ENCODE measurements around the gene SLBP.

Gene SLBP

GRCh38 chr4:1656986-1657385 is 55.1 kb downstream of the SLBP start:
- H3K4me3 ChIP-seq (ENCODE audit: insufficient read depth in 1 of 2, low read depth in 1 of 2, low read length in 2 of 2): no peak overlapping the region
- H2BK12ac ChIP-seq (ENCODE audit: low read length in 2 of 2): no peak overlapping the region
- peaks cover 6% of the 10 kb centered on the region for H3K79me1 ChIP-seq (replicated peaks; ENCODE audit: low read length, poor library complexity, severe bottlenecking)
- no peak overlapping the region for H4K91ac ChIP-seq (ENCODE audit: low read length)
- DNase-seq: no peak
- H4K8ac ChIP-seq (ENCODE audit: low read length): no peak overlapping the region
- no peak overlapping the region for H2BK120ac ChIP-seq (ENCODE audit: low read depth, low read length)
- H3K9ac ChIP-seq (ENCODE audit: low read length): no peak overlapping the region
- 91% methylated on average over 19 of the region's 19 CpGs for WGBS
- no peak overlapping the region for H3K27ac ChIP-seq (ENCODE audit: low read length, poor library complexity, severe bottlenecking)
- no peak overlapping the region for H3K4ac ChIP-seq (ENCODE audit: low read depth in 1 of 2, low read length in 2 of 2)
- no peak overlapping the region for H3K18ac ChIP-seq (ENCODE audit: low read depth in 1 of 2, low read length in 2 of 2)
- H3K23ac ChIP-seq (ENCODE audit: low read length in 2 of 2): no peak overlapping the region
- no peaks in the 10 kb centered on the region for H3K9me3 ChIP-seq (ENCODE audit: control insufficient read depth, low read length)
- no peak overlapping the region for H3K14ac ChIP-seq (ENCODE audit: low read length in 2 of 2)
- H2BK15ac ChIP-seq (ENCODE audit: low read depth, poor library complexity, severe bottlenecking): peak overlapping the region; percentile 68
- H2AFZ ChIP-seq (ENCODE audit: low read depth, low read length): no peak overlapping the region
- H3K4me1 ChIP-seq (ENCODE audit: control insufficient read depth, insufficient read depth, low read depth, low read length): peaks cover 11% of the 10 kb centered on the region
- H2BK5ac ChIP-seq (ENCODE audit: low read depth, low read length, poor library complexity, severe bottlenecking): no peak overlapping the region
- H3K36me3 ChIP-seq (ENCODE audit: control insufficient read depth in 1 of 2, insufficient read depth in 2 of 2, low read depth in 1 of 2, low read length in 2 of 2): peaks cover 0 to 48% of the 10 kb centered on the region in 2 experiments
- no peaks in the 10 kb centered on the region for H3K27me3 ChIP-seq (ENCODE audit: control insufficient read depth in 1 of 2, insufficient read depth in 1 of 2, low read length in 2 of 2)
- no peak overlapping the region for H3K4me2 ChIP-seq (ENCODE audit: low read length, poor library complexity, severe bottlenecking)
- H2AK5ac ChIP-seq (ENCODE audit: low read length, severe bottlenecking): no peak overlapping the region

DNA sequence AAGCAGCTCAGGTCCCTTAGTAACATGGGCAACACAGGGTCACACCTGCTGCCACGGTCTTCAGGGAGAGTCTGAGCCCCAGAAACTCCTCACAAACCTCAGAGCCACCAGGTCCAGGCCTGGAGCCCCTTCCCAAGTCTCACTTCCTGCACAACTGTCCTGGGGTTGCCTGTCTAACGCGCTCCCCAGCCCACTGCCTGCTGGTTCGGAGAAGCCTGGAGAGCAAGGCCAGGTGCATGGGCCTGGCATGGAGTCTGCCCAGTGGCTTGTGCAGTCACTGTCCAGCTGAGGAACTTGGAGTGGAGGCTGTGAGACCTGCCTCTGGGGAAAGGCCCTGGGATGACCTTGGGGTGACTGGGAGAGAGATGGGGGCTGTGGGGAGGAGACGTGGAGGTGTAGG is 56.0 kb downstream of the SLBP start:
- Histone ChIP-seq H4K8ac (ENCODE audit: low read length) (no peak overlapping the region), H3K23ac (ENCODE audit: low read length in 2 of 2) (no peak overlapping the region), H4K91ac (ENCODE audit: low read length) (no peak overlapping the region), H3K9me3 (ENCODE audit: control insufficient read depth, low read length) (no peaks in the 10 kb centered on the region), H3K4me3 (ENCODE audit: insufficient read depth in 1 of 2, low read depth in 1 of 2, low read length in 2 of 2) (no peak overlapping the region), H2BK12ac (ENCODE audit: low read length in 2 of 2) (no peak overlapping the region), H2BK120ac (ENCODE audit: low read depth, low read length) (no peak overlapping the region), H3K14ac (ENCODE audit: low read length in 2 of 2) (no peak overlapping the region), H2AFZ (ENCODE audit: low read depth, low read length) (no peak overlapping the region), H3K4me2 (ENCODE audit: low read length, poor library complexity, severe bottlenecking) (no peak overlapping the region), H3K18ac (ENCODE audit: low read depth in 1 of 2, low read length in 2 of 2) (no peak overlapping the region), H3K4ac (ENCODE audit: low read depth in 1 of 2, low read length in 2 of 2) (no peak overlapping the region), H3K27ac (ENCODE audit: low read length, poor library complexity, severe bottlenecking) (no peak overlapping the region), H3K36me3 (ENCODE audit: control insufficient read depth in 1 of 2, insufficient read depth in 2 of 2, low read depth in 1 of 2, low read length in 2 of 2) (peaks cover 0 to 48% of the 10 kb centered on the region in 2 experiments), H2BK5ac (ENCODE audit: low read depth, low read length, poor library complexity, severe bottlenecking) (no peak overlapping the region), H3K27me3 (ENCODE audit: control insufficient read depth in 1 of 2, insufficient read depth in 1 of 2, low read length in 2 of 2) (no peaks in the 10 kb centered on the region), H2BK15ac (ENCODE audit: low read depth, poor library complexity, severe bottlenecking) (no peak overlapping the region), H3K79me1 (replicated peaks; ENCODE audit: low read length, poor library complexity, severe bottlenecking) (peaks cover 6% of the 10 kb centered on the region), H3K4me1 (ENCODE audit: control insufficient read depth, insufficient read depth, low read depth, low read length) (peaks cover 11% of the 10 kb centered on the region), H2AK5ac (ENCODE audit: low read length, severe bottlenecking) (no peak overlapping the region), H3K9ac (ENCODE audit: low read length) (no peak overlapping the region)
- WGBS: 93% methylated on average over 5 of the region's 5 CpGs
- no peak for DNase-seq

DNA sequence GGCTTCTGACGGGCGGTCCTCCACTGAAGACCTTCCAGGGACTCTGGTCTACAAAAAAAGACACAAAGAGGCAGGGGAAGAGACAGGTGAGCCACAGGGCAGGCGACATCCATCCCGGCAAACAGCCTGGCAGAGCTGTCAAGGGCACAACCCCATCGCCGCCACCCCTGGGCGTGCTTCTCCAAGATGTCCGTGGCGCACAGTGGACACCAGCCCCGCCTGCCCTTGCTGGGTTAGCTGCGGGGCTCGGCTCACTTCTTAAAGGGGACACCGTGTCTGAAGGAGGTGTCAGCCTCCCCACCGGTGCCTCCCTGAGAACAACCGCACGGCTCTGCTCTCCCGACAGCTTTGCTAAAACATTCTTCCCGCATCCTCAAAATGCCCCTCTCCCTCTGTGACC is 56.4 kb downstream of the SLBP start:
- Histone ChIP-seq H3K14ac (ENCODE audit: low read length in 2 of 2) (no peak overlapping the region), H2AFZ (ENCODE audit: low read depth, low read length) (no peak overlapping the region), H3K4me3 (ENCODE audit: insufficient read depth in 1 of 2, low read depth in 1 of 2, low read length in 2 of 2) (no peak overlapping the region), H4K8ac (ENCODE audit: low read length) (no peak overlapping the region), H3K27me3 (ENCODE audit: control insufficient read depth in 1 of 2, insufficient read depth in 1 of 2, low read length in 2 of 2) (no peaks in the 10 kb centered on the region), H2BK12ac (ENCODE audit: low read length in 2 of 2) (no peak overlapping the region), H3K4ac (ENCODE audit: low read depth in 1 of 2, low read length in 2 of 2) (no peak overlapping the region), H4K91ac (ENCODE audit: low read length) (no peak overlapping the region), H2AK5ac (ENCODE audit: low read length, severe bottlenecking) (no peak overlapping the region), H3K23ac (ENCODE audit: low read length in 2 of 2) (no peak overlapping the region), H2BK5ac (ENCODE audit: low read depth, low read length, poor library complexity, severe bottlenecking) (no peak overlapping the region), H3K4me1 (ENCODE audit: control insufficient read depth, insufficient read depth, low read depth, low read length) (peaks cover 11% of the 10 kb centered on the region), H3K9me3 (ENCODE audit: control insufficient read depth, low read length) (no peaks in the 10 kb centered on the region), H3K79me1 (replicated peaks; ENCODE audit: low read length, poor library complexity, severe bottlenecking) (peaks cover 3% of the 10 kb centered on the region), H3K4me2 (ENCODE audit: low read length, poor library complexity, severe bottlenecking) (no peak overlapping the region), H3K9ac (ENCODE audit: low read length) (no peak overlapping the region), H2BK15ac (ENCODE audit: low read depth, poor library complexity, severe bottlenecking) (no peak overlapping the region), H3K27ac (ENCODE audit: low read length, poor library complexity, severe bottlenecking) (no peak overlapping the region), H2BK120ac (ENCODE audit: low read depth, low read length) (no peak overlapping the region), H3K18ac (ENCODE audit: low read depth in 1 of 2, low read length in 2 of 2) (no peak overlapping the region), H3K36me3 (ENCODE audit: control insufficient read depth in 1 of 2, insufficient read depth in 2 of 2, low read depth in 1 of 2, low read length in 2 of 2) (peaks cover 0 to 48% of the 10 kb centered on the region in 2 experiments)
- WGBS: 92% methylated on average over 18 of the region's 18 CpGs
- DNase-seq: no peak

DNA sequence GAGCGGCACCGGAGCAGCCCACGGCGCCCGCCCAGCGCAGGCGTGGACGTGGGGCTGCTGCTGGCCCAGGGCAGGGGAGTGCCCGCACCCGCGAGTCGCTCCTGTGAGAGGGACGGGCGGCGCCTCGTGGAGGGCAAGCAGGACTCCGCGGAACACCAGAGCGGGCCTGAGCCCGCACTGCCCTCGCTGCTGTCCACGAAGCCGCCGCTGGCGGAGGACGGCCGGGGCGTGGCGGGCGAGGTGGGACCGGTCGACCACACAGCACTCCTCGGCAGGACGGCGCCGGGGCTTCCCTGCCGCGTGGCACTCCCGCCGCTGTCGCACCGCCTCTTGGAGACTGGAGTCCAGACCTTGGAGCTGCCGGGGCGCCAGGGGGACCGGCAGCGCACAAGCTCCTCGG is 57.0 kb downstream of the SLBP start:
- Histone ChIP-seq H2BK5ac (ENCODE audit: low read depth, low read length, poor library complexity, severe bottlenecking) (no peak overlapping the region), H2AK5ac (ENCODE audit: low read length, severe bottlenecking) (no peak overlapping the region), H2BK120ac (ENCODE audit: low read depth, low read length) (no peak overlapping the region), H3K27ac (ENCODE audit: low read length, poor library complexity, severe bottlenecking) (no peak overlapping the region), H2BK15ac (ENCODE audit: low read depth, poor library complexity, severe bottlenecking) (no peak overlapping the region), H3K4me2 (ENCODE audit: low read length, poor library complexity, severe bottlenecking) (no peak overlapping the region), H3K9ac (ENCODE audit: low read length) (no peak overlapping the region), H2BK12ac (ENCODE audit: low read length in 2 of 2) (no peak overlapping the region), H4K91ac (ENCODE audit: low read length) (no peak overlapping the region), H3K14ac (ENCODE audit: low read length in 2 of 2) (no peak overlapping the region), H3K27me3 (ENCODE audit: control insufficient read depth in 1 of 2, insufficient read depth in 1 of 2, low read length in 2 of 2) (no peaks in the 10 kb centered on the region), H3K9me3 (ENCODE audit: control insufficient read depth, low read length) (no peaks in the 10 kb centered on the region), H4K8ac (ENCODE audit: low read length) (no peak overlapping the region), H3K79me1 (replicated peaks; ENCODE audit: low read length, poor library complexity, severe bottlenecking) (peaks cover 3% of the 10 kb centered on the region), H2AFZ (ENCODE audit: low read depth, low read length) (no peak overlapping the region), H3K18ac (ENCODE audit: low read depth in 1 of 2, low read length in 2 of 2) (no peak overlapping the region), H3K4ac (ENCODE audit: low read depth in 1 of 2, low read length in 2 of 2) (no peak overlapping the region), H3K4me3 (ENCODE audit: insufficient read depth in 1 of 2, low read depth in 1 of 2, low read length in 2 of 2) (no peak overlapping the region), H3K4me1 (ENCODE audit: control insufficient read depth, insufficient read depth, low read depth, low read length) (peaks cover 11% of the 10 kb centered on the region), H3K23ac (ENCODE audit: low read length in 2 of 2) (no peak overlapping the region), H3K36me3 (ENCODE audit: control insufficient read depth in 1 of 2, insufficient read depth in 2 of 2, low read depth in 1 of 2, low read length in 2 of 2) (peaks cover 0 to 48% of the 10 kb centered on the region in 2 experiments)
- DNase-seq: no peak
- 98% methylated on average over 42 of the region's 47 CpGs for WGBS
